ENCODE measurements around the gene XRN1.
"Not testable (repeated sequence)": the region's sequence is repeated elsewhere in the genome, so short reads cannot be mapped to it uniquely, and the experiment has no call there.

XRN1 gene

GRCh38 chr3:142436951-142437585 lies 10.8 kb downstream of the XRN1 start:
- DNase-seq: no peak

DNA sequence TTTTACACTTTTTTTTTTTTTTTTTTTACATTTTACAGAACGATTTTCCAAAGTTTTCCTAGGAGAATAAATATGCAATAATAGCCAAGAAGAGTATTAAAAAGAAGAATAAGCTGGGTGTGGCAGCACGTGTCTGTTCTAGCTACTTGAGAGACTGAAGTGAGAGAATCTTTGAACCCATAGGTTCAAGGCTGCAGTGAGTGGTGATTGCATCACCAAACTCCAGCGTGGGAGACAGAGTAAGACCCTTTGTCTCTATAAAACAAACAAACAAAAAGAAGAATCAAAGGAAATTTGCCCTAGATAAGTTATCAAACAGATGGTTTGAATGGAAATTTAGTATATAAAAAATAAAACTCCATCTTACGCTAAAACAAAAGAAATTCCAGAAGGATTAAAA lies 13.3 kb downstream of the XRN1 start:
- no peak for DNase-seq

GRCh38 chr3:142433110-142433509 lies 14.7 kb downstream of the XRN1 start:
- DNase-seq: no peak

DNA sequence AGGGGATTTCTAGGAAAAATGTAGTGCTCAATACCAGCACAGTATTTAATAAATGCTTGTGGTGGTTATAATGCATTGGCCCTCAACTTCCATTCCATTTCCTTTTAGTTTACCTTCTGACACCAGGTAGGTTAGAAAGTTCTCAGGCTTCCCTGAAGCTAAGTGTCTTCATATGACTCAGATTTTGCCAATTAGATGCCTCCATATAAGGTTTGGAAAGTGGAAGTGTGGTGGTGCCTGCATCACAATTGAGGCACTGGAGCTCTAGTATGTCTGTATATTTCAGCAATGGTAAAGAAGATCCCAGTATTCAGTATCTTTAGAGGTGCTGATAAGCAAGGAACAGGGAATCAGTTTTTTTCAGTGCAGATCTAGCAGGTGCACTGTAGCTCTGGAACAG lies 18.3 kb downstream of the XRN1 start:
- DNase-seq: no peak

GRCh38 chr3:142424754-142425153 lies 23.1 kb downstream of the XRN1 start:
- DNase-seq: no peak

DNA sequence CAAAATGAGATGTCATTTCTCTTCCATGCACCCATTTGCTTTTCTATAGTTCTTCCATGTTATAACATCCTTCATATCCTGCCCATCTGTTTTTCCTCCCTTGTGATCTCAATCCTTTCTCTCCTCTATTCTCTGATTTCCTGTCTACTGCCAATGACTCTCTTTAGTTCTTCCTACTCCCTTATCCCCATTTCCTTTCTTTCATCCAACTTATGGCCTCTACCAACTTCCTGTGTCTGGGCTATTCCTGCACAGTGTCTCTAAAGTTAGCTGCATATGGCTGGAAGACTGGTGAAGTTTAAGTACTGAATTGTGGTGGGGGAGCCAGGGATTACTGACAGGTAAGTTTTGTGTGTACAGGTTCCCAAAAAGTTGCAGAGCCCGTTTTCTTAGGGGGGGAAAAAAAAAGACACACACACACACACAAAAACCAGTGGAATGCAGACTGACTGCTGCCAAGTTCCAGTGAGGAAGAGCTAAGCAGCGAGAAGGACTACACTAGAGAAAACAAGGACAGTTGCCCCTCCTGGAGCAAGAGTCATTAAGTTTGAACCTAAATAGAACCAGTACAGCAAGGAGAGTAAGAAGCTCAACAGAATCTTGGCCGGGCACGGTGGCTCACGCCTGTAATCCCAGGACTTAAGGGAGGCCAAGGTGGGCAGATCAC lies 28.8 kb downstream of the XRN1 start:
- DNase-seq: no peak

DNA sequence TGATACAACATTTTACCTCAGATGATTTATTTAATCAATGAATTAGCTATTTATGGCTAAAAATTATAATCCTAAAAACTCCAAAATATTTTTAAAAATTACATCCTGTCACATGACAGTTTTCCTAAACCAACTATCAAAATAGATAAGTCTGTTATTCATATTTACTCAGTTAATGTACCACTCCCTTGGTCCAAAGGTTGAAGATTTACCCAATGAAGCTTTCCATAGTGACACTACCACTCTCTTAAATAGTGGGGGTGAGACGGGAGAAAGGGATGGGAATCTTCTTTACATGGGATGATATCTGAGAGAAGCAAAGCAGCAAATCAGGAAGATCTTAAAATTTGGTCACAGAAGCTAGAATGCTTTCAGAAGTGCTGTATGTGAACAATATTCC lies 30.5 kb downstream of the XRN1 start:
- no peak for DNase-seq

DNA sequence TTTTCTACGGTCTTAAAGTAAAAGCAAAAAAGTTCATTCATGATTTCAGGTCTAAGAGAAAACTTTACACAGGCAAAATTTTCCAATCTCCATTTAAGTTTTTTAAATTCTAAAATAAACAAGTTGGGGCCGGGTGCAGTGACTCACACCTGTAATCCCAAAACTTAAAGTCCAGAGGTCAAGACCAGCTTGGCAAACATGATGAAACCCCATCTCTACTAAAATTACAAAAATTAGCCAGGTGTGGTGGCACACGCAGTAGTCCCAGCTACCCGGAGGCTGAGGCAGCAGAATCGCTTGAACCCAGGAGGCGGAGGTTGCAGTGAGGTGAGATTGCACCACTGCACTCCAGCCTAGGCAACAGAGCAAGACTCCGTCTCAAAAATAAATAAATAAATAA lies 47.3 kb downstream of the XRN1 start:
- not testable (repeated sequence) for DNase-seq

GRCh38 chr3:142394921-142395622 lies 52.8 kb downstream of the XRN1 start:
- DNase-seq: no peak

DNA sequence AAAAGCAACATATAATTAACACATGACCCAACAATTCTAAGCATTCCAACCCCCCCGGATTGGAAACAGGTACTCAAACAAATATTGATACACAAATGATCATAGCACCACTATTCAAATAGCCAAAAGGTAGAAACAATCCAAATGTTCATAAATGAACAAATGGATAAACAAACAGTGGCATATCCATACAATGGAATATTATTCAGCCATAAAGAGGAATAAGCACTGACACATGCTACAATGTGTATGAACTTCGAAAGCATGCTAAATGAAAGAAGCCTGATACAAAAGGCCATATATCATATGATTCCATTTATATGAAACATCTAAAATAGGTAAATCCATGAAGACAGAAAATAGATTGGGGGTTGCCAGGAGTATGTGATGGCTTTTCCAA lies 62.8 kb downstream of the XRN1 start:
- no peak for DNase-seq

- DNase-seq: no peak
These were observed 73.2 kb downstream of the XRN1 start for GRCh38 chr3:142374687-142375086.

GRCh38 chr3:142369576-142369975 lies 78.3 kb downstream of the XRN1 start:
- not testable (repeated sequence) for DNase-seq

- DNase-seq: no peak
These were observed 81.4 kb downstream of the XRN1 start for GRCh38 chr3:142366434-142366833.

GRCh38 chr3:142363936-142364467 lies 83.8 kb downstream of the XRN1 start:
- no peak for DNase-seq

DNA sequence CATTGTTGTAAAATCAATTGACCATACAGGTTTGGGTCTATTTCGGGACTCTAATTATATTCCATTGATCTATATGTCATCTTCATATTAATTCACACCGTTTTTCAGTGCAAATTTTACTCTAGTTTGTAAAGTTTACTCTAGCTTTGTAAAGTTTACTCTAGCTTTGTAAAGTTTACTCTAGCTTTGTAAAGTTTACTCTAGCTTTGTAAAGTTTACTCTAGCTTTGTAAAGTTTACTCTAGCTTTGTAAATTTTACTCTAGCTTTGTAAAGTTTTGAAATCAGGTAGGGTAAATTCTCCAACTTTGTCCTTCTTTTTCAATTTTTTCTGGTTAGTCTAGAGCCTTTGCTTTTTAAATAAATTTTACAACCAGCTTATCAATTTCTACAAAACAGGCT lies 84.4 kb downstream of the XRN1 start:
- not testable (repeated sequence) for DNase-seq

- no peak for DNase-seq
These were observed 88.5 kb downstream of the XRN1 start for GRCh38 chr3:142359367-142359766.

- no peak for DNase-seq
These were observed 91.0 kb downstream of the XRN1 start for GRCh38 chr3:142356818-142357217.

DNA sequence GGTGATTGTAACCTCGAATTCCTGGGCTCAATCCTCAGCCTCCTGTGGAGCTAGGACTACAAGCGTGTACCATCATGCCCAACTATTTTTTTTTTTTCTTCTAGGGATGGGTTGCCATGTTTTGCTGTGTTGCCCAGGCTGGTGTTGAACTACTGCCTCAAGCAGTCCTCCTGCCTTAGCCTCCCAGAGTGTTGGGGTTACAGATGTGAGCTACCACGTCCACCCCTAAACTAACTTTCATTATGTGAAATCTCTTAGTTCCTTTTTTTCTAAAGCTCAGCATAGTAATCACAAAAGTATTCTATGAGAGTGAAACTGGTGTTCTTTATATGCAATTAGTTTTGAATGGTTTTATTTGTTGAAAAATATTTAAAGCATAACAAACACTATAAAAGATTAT lies 92.1 kb downstream of the XRN1 start:
- no peak for DNase-seq

DNA sequence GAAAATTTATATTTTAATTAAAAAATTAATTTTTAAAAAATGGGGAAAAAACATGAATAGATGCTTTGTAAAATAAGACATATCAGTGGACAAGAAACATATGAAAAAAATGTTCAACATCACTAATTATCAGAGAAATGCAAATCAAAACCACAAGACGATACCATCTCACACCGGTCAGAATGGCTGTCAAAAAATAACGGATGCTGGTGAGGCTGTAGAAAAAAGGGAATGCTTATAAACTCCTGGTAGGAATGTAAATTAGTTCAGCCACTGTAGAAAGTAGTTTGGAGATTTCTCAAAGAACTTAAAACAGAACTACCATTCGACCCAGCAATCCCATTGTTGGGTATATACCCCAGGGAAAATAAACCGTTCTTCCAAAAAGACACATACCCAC lies 93.8 kb downstream of the XRN1 start:
- DNase-seq: no peak

DNA sequence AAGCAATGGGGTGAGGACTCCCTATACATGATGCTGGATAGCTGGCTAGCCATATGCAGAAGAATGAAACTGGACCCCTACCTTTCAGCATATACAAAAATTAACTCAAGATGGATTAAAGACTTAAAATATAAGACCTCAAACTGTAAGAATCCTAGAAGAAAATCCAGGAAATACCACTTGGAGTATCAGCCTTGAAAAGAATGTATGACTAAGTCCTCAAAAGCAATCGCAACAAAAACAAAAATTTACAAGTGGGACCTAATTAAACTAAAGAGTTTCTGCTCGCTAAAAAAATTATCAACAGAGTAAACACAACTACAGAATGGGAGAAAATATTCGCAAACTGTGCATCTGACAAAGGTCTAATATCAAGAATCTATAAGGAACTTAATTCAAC lies 94.3 kb downstream of the XRN1 start:
- DNase-seq: no peak

DNA sequence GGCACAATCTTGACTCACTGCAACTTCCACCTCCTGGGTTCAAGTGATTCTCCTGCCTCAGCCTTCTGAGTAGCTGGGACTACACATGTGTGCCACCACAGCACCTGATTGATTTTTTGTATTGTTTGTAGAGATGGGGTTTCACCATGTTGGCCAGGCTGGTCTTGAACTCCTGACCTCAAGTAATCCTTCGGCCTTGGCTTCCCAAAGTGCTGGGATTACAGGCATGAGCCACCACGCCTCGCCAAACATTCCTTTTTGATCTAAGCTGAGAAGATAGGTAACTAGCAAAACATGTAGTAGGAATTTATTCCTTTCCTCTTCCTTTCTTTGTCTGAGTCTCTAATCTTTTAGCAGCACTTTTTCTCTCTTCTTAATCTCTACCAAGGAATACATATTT lies 95.1 kb downstream of the XRN1 start:
- DNase-seq: not testable (repeated sequence)

DNA sequence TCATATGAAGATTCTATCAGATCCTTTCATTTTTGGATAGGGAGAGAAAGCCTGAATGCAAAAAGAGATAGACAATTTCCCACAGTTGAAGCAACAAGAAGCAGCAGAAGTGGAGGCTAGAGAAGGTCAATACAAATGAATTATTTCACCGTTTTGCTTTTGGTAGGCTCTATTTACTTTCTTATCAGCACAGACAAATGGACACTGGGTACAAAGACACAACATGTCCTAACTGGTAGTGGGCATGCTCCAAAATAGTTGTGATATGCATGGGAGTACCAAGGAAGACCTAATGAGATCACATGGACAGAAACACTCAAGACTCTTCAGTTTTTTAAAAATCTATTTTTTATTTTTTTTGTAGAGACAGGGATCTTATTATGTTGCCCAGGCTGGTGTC lies 99.4 kb downstream of the XRN1 start:
- no peak for DNase-seq

DNA sequence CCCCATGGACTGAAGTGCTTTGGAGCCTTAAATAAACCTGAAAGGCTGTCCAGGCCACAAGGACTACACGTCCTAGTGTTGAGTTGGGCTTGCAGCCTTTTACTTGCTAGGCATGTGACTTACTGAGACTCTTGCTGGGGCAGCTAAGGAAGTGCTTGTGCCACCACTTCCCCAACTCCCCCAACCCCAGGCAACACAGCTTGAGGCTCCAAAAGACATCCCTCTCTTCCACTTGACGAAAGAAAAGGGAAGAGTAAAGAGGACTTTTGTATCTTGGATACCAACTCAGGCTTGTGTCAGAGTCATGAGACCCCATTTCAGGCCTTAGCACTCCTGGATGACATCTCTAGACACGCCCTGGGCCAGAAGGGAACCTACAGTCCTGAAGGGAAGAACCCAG lies 109.8 kb downstream of the XRN1 start:
- DNase-seq: no peak

- no peak for DNase-seq
These were observed 115.4 kb downstream of the XRN1 start for GRCh38 chr3:142332390-142332789.

All from CD4-positive, alpha-beta T cell treated with Interleukin-4 for 4 hours (primary cell).